ENCODE measurements around the gene SLU7. TPM values are rescaled to one million over a fixed set of nuclear protein-coding genes. Genes with fewer than 3 reads are reported as not detected.
A peak's percentile ranks its signal among the peaks of the same experiment; 100 is the strongest.

The SLU7 gene
- total RNA-seq (2014; rRNA removed) (20.6 and 33.3 TPM in 2 replicates), Bru-seq, nascent RNA (percentile 86 among the genes with signal in this experiment), BruChase-seq, experiment 1, labeled RNA remaining after a 6-hour chase (percentile 90 among the genes with signal in this experiment), BruChase-seq, experiment 2, labeled RNA remaining after a 2-hour chase (percentile 88 among the genes with signal in this experiment)
- long read RNA-seq, transcript SLU7-201 (16 exons, 3,793 nt): major isoform, 8 of 76 reads
- long read RNA-seq, partial matches to known transcripts: 59 of 76 reads
- long read RNA-seq, other reads (novel, unspliced or antisense): 9 of 76 reads

- ChIA-PET CTCF (interaction anchor here (0.6 kb wide), 2 partner anchors 176 to 200 kb away, joined by 4 to 5 read pairs; no protein-coding TSS in a partner anchor), POLR2A (ENCODE audit: unreplicated experiment) (interaction anchor here (0.5 to 0.8 kb wide), 5 partner anchors 18 to 152 kb away, joined by 6 to 11 read pairs (median 8); no protein-coding TSS in a partner anchor)
- no peaks in the 10 kb centered on the region for H3K9me2 ChIP-seq (replicated peaks; ENCODE audit: low read length)
- peak within 1 kb of the TSS; percentile 60 for H3K27ac ChIP-seq (ENCODE audit: low read length)
- TF ChIP-seq EZH2 (IDR thresholded peaks at IDR 0.05; ENCODE audit: low read length, unreplicated experiment) (no peak), EZH2phosphoT487 (IDR thresholded peaks at IDR 0.05; ENCODE audit: borderline replicate concordance, low read length) (no peak), CTCF (conservative IDR thresholded peaks at IDR 0.05; ENCODE audit: low read depth, low read length) (no peak)
- peak; percentile 95 for DNase-seq
- peak; percentile 66 for ATAC-seq
- intact Hi-C loops (cut with micrococcal nuclease): no loop called here
- peaks cover 47% of the 10 kb centered on the region for H3K79me2 ChIP-seq (ENCODE audit: low read length)
- peak within 1 kb of the TSS; percentile 92 for H3K9ac ChIP-seq (ENCODE audit: low read length)
- H3K4me2 ChIP-seq (ENCODE audit: low read length): peak within 1 kb of the TSS; percentile 97
- H3K4me3 ChIP-seq (ENCODE audit: low read length): peak within 1 kb of the TSS; percentile 94
- no peaks in the 10 kb centered on the region for H3K27me3 ChIP-seq (ENCODE audit: low read length)
- H2AFZ ChIP-seq (ENCODE audit: low read length): peak within 1 kb of the TSS; percentile 84
- no peaks in the 10 kb centered on the region for H4K20me1 ChIP-seq (ENCODE audit: low read length)
- peaks cover 27% of the 10 kb centered on the region for H3K4me1 ChIP-seq (ENCODE audit: insufficient read depth, low read length)
- H3K9me3 ChIP-seq (ENCODE audit: low read length): no peaks in the 10 kb centered on the region
- H3F3A ChIP-seq (ENCODE audit: low read length, unreplicated experiment): no peaks in the 10 kb centered on the region
- H3K36me3 ChIP-seq (ENCODE audit: low read depth, low read length): peaks cover 6% of the 10 kb centered on the region; the same call in 1 of the 2 replicates
- TSS peak; percentile 85 for BruUV-seq (replicated peaks)
Measured at GRCh38 chr5:160418561-160419457, at the start of gene SLU7. Gene SLU7 (minus strand): TSS chr5:160419081. CDS start chr5:160415294, 3,787 bp downstream.

GRCh38 chr5:160468363-160468975 lies 49.6 kb upstream of the SLU7 start:
- no peak for DNase-seq
- H3K27me3 ChIP-seq (ENCODE audit: low read length): no peaks in the 10 kb centered on the region
- H4K20me1 ChIP-seq (ENCODE audit: low read length): no peaks in the 10 kb centered on the region
- peak overlapping the region; percentile 78 for H3K4me2 ChIP-seq (ENCODE audit: low read length)
- H3K4me3 ChIP-seq (ENCODE audit: low read length): peak overlapping the region; percentile 55
- H3K79me2 ChIP-seq (ENCODE audit: low read length): peaks cover 6% of the 10 kb centered on the region; the same call in 1 of the 2 replicates
- ChIA-PET CTCF (interaction anchor here (1.9 kb wide), 1 partner anchor 30 kb away, joined by 9 read pairs; no protein-coding TSS in a partner anchor), POLR2A (ENCODE audit: unreplicated experiment) (no interaction called here)
- TF ChIP-seq CTCF (conservative IDR thresholded peaks at IDR 0.05; ENCODE audit: low read depth, low read length) (no peak), EZH2 (IDR thresholded peaks at IDR 0.05; ENCODE audit: low read length, unreplicated experiment) (no peak), EZH2phosphoT487 (IDR thresholded peaks at IDR 0.05; ENCODE audit: borderline replicate concordance, low read length) (no peak)
- BruUV-seq (replicated peaks): TSS peak; percentile 28
- H3K9me2 ChIP-seq (replicated peaks; ENCODE audit: low read length): no peaks in the 10 kb centered on the region
- ATAC-seq: no peak
- H3F3A ChIP-seq (ENCODE audit: low read length, unreplicated experiment): no peaks in the 10 kb centered on the region
- H3K36me3 ChIP-seq (ENCODE audit: low read depth, low read length): no peaks in the 10 kb centered on the region
- peak overlapping the region; percentile 51 for H3K9ac ChIP-seq (ENCODE audit: low read length)
- H3K9me3 ChIP-seq (ENCODE audit: low read length): no peaks in the 10 kb centered on the region
- intact Hi-C loops (cut with micrococcal nuclease): no loop called here
- peak overlapping the region; percentile 82 for H3K27ac ChIP-seq (ENCODE audit: low read length)
- peak overlapping the region; percentile 78 for H2AFZ ChIP-seq (ENCODE audit: low read length)
- H3K4me1 ChIP-seq (ENCODE audit: insufficient read depth, low read length): peaks cover 64% of the 10 kb centered on the region

All from PC-3 (cell line).